Activated CD4-positive, alpha-beta T cell treated with anti-CD3 and anti-CD28 coated beads, Interleukin-2, amount 50 U/mL, for 48 hours (primary cell): ENCODE results near the gene PARD3.
"Not testable (repeated sequence)": the region's sequence is repeated elsewhere in the genome, so short reads cannot be mapped to it uniquely, and the experiment has no call there.

Experiments used
- DNase-seq, 2 experiments: peaks; one replicate each; pipeline ENCODE4 v3.0.0-alpha.2; 2020

Gene PARD3

GRCh38 chr10:34439386-34439785 lies 375.7 kb downstream of the PARD3 start:
- not testable (repeated sequence) for DNase-seq

DNA sequence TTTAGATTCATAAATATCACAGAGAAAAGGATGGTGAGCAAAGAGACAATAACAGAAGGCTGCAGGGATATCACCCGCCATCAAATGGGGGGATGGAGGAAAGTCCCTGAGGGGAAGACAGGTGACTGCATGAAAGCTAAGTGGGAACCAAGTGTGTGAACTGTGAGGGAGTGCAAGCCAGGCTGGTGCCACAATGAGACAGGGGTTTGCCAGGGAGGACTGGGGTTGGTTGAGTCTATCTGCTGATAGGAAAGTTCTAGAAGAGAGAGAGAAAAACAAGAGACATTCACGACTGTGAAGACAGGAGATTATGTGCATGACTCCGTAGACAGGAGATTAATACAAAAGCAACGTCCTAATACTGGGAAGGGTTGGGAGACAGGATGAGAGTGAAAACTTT lies 376.4 kb downstream of the PARD3 start:
- DNase-seq = no peak

- DNase-seq = no peak
These were observed 377.2 kb downstream of the PARD3 start for GRCh38 chr10:34437906-34438305.

- DNase-seq = no peak
These were observed 380.9 kb downstream of the PARD3 start for GRCh38 chr10:34434119-34434594.

- DNase-seq = no peak
These were observed 381.6 kb downstream of the PARD3 start for GRCh38 chr10:34433241-34434076.

DNA sequence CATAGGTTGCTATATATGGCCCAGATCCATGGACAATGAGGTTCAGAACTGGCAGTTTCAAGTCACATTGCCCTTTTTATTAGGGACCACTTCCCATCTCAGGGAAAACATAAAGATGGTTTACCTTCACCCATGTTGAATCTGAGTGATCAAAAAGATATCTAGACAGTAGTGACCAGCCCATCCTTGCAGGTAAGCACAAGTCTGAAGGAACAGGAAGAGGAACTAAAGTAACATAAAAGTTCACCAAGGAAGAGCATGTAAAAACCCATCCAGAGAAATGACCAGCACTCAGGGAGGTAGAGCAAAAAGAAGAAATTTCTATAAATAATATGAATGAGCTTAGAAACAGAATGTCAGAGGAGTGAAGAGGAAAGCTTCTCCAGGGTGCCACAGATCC lies 382.5 kb downstream of the PARD3 start:
- DNase-seq = no peak

GRCh38 chr10:34430685-34431084 lies 384.4 kb downstream of the PARD3 start:
- DNase-seq = no peak

GRCh38 chr10:34428501-34428900 lies 386.6 kb downstream of the PARD3 start:
- no peak for DNase-seq

DNA sequence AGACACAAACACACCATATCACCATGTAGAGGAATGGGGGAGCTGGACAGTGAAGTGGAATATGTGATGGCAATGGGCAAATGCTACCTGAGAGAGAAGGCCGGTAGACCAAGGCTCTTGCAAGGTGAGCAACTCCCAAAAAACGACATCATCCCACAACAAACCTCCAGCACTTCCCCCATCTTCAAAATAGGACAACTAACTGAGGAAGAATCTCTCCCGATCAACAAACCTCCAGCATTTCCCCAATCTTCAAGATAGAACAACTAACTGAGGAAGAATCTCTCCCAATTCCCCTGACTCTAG lies 387.2 kb downstream of the PARD3 start:
- no peak for DNase-seq

GRCh38 chr10:34427158-34427910 lies 387.8 kb downstream of the PARD3 start:
- DNase-seq = not testable (repeated sequence)

DNA sequence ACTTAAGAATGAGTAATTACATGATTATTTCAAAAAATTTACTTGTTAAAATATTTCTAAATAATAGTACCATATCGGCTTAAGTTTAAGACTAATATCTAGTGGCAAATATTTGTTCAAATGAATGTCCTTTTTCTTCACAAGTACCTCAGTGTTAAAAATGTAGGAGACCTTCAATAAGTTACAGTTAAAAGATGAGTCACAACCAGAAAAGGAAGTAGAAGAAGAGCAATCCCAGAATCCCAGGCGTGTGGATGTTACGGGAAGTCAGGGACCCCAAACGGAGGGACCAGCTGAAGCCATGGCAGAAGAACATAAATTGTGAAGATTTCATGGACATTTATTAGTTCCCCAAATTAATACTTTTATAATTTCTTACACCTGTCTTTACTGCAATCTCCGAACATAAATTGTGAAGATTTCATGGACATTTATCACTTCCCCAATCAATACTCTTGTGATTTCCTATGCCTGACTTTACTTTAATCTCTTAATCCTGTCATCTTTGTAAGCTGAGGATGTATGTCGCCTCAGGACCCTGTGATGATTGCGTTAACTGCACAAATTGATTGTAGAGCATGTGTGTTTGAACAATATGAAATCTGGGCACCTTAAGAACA lies 388.4 kb downstream of the PARD3 start:
- not testable (repeated sequence) for DNase-seq

DNA sequence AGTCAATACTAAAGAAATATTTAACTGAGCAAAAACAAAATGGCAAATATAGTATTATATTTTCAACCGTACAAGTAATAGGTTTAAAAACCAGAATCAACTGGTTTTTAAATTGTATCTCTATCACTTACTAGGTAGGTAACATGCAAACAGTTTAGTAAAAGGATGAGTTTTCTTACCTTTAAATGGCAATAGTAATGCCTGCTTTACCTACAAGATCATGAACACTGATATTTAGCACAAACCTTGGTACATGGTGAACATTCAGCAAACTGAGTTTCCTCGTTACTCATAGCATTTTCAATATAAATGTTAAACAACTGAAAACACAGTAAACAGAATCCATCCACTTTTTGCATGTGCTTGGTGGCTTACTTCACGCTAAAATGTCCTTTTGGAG lies 389.1 kb downstream of the PARD3 start:
- DNase-seq = no peak

GRCh38 chr10:34423673-34424625 lies 391.1 kb downstream of the PARD3 start:
- no peak for DNase-seq

GRCh38 chr10:34420795-34421194 lies 394.3 kb downstream of the PARD3 start:
- DNase-seq = no peak

- DNase-seq = no peak
These were observed 394.8 kb downstream of the PARD3 start for GRCh38 chr10:34420273-34420672.

GRCh38 chr10:34415039-34415438 lies 400.1 kb downstream of the PARD3 start:
- no peak for DNase-seq

- no peak for DNase-seq
These were observed 401.1 kb downstream of the PARD3 start for GRCh38 chr10:34413756-34414587.

- DNase-seq = no peak
These were observed 401.9 kb downstream of the PARD3 start for GRCh38 chr10:34413214-34413613.

- DNase-seq = no peak
These were observed 406.1 kb downstream of the PARD3 start for GRCh38 chr10:34408956-34409355.

GRCh38 chr10:34408381-34408780 lies 406.7 kb downstream of the PARD3 start:
- no peak for DNase-seq

DNA sequence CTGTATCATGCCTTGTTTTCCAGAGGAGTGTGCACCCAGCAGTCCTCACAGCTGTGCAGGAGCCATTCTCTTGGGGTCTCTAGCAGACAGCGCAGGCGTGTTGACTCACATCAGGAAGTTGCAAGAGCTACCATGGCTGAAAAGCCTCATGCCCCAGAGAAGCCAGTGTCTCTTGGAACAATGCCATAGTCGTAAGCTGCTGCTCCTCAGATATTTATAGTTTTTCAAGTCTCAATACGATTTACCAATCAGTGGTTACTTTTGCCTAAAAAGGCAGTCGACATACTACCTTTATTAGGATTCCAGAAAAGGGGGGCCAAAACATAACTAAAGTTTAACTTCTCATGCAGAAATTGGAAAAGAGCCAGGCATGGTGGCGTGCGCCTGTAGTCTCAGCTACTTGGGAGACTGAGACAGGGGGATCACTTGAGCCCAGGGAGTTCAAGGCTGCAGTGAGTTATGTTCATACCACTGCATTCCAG lies 407.7 kb downstream of the PARD3 start:
- DNase-seq = no peak
